ENCODE measurements around the gene BBS7. TPM values are rescaled to one million over a fixed set of nuclear protein-coding genes. Genes with fewer than 3 reads are reported as not detected.

The BBS7 gene
- polyA plus RNA-seq, 3 donors: 4.2 to 6.6 (median 5.5) TPM

GRCh38 chr4:121806411-121806810 lies 63.9 kb downstream of the BBS7 start:
- no peak overlapping the region for H2AFZ ChIP-seq (ENCODE audit: insufficient read depth, low read depth, low read length, poor library complexity, severe bottlenecking)
- H3K27ac ChIP-seq (ENCODE audit: low read depth in 1 of 2, low read length in 2 of 2): no peak overlapping the region
- no peak overlapping the region for H3K4me3 ChIP-seq (replicated peaks in 1 of 3; ENCODE audit: low read depth in 2 of 3, low read length in 3 of 3)
- no peak overlapping the region for H3K9ac ChIP-seq (ENCODE audit: insufficient read depth, low read length, poor library complexity, severe bottlenecking)
- Mint-ChIP-seq H3K36me3 (peaks cover 51 to 70% of the 10 kb centered on the region in 2 donors), H3K27ac (no peak overlapping the region), H3K4me1 (peaks cover 8% of the 10 kb centered on the region), H3K27me3 (ENCODE audit: low read depth in 3 of 3) (no peaks in the 10 kb centered on the region), H3K4me3 (no peak overlapping the region), H3K9me3 (peaks cover 0 to 2% (median 0%) of the 10 kb centered on the region in 7 donors)
- intact Hi-C loops (cut with micrococcal nuclease): no loop called here
- no peaks in the 10 kb centered on the region for H4K20me1 ChIP-seq (ENCODE audit: insufficient read depth, low read length)
- H3K9me3 ChIP-seq (replicated peaks in 1 of 2; ENCODE audit: control insufficient read depth in 1 of 2, insufficient read depth in 1 of 2, low read length in 2 of 2): no peaks in the 10 kb centered on the region
- DNase-seq: no peak
- H3K36me3 ChIP-seq (replicated peaks in 1 of 2; ENCODE audit: control insufficient read depth in 1 of 2, insufficient read depth in 2 of 2, low read length in 2 of 2): peaks cover 56 to 85% of the 10 kb centered on the region in 2 donors
- TF ChIP-seq, protein P1, sequence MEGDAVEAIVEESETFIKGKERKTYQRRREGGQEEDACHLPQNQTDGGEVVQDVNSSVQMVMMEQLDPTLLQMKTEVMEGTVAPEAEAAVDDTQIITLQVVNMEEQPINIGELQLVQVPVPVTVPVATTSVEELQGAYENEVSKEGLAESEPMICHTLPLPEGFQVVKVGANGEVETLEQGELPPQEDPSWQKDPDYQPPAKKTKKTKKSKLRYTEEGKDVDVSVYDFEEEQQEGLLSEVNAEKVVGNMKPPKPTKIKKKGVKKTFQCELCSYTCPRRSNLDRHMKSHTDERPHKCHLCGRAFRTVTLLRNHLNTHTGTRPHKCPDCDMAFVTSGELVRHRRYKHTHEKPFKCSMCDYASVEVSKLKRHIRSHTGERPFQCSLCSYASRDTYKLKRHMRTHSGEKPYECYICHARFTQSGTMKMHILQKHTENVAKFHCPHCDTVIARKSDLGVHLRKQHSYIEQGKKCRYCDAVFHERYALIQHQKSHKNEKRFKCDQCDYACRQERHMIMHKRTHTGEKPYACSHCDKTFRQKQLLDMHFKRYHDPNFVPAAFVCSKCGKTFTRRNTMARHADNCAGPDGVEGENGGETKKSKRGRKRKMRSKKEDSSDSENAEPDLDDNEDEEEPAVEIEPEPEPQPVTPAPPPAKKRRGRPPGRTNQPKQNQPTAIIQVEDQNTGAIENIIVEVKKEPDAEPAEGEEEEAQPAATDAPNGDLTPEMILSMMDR (IDR thresholded peaks at IDR 0.05): no peak
- WGBS (ENCODE audit: insufficient coverage): 90% methylated on average over 2 of the region's 4 CpGs
- peaks cover 34% of the 10 kb centered on the region for H3K79me2 ChIP-seq (ENCODE audit: insufficient read depth, low read length)
- peaks cover 4 to 10% of the 10 kb centered on the region in 2 donors for H3K4me1 ChIP-seq (ENCODE audit: control insufficient read depth in 1 of 2, insufficient read depth in 2 of 2, low read length in 2 of 2)
- no peak overlapping the region for H3K4me2 ChIP-seq (replicated peaks; ENCODE audit: extremely low read depth, low read length, poor library complexity, severe bottlenecking)
- H3K27me3 ChIP-seq (ENCODE audit: control insufficient read depth in 2 of 2, insufficient read depth in 2 of 2, low read length in 2 of 2): no peaks in the 10 kb centered on the region

DNA sequence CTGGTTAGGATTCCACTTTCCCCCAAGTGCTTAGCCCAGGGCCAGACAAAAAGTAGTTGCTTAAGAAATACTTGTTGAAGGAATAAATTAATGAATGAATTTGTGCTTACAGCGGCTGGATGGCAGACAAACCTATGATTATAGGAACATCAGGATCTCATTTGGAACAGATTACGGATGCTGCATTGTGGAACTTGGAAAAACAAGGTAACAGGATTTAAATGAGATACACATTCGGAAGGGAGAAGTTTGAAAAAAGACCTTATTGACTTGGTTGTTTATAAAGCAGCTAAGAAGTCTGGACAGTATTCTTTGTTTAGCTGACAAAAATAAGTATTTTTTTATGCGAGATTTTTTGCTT lies 68.6 kb downstream of the BBS7 start:
- no peak for DNase-seq
- H3K27me3 ChIP-seq (ENCODE audit: control insufficient read depth in 2 of 2, insufficient read depth in 2 of 2, low read length in 2 of 2): no peaks in the 10 kb centered on the region
- peaks cover 23% of the 10 kb centered on the region for H3K4me1 Mint-ChIP-seq
- peak overlapping the region; percentile 93 to 99 (median 98) for H3K27ac Mint-ChIP-seq
- no peaks in the 10 kb centered on the region for H4K20me1 ChIP-seq (ENCODE audit: insufficient read depth, low read length)
- no peaks in the 10 kb centered on the region for H3K9me3 Mint-ChIP-seq
- peaks cover 28 to 33% of the 10 kb centered on the region in 2 donors for H3K36me3 Mint-ChIP-seq
- H3K9me3 ChIP-seq (replicated peaks in 1 of 2; ENCODE audit: control insufficient read depth in 1 of 2, insufficient read depth in 1 of 2, low read length in 2 of 2): no peaks in the 10 kb centered on the region
- H3K4me3 Mint-ChIP-seq: peak overlapping the region; percentile 87 to 95
- H3K27me3 Mint-ChIP-seq (ENCODE audit: low read depth in 3 of 3): peaks cover 0 to 1% (median 0%) of the 10 kb centered on the region in 3 donors
- peaks cover 17 to 30% of the 10 kb centered on the region in 2 donors for H3K4me1 ChIP-seq (ENCODE audit: control insufficient read depth in 1 of 2, insufficient read depth in 2 of 2, low read length in 2 of 2)
- H3K36me3 ChIP-seq (replicated peaks in 1 of 2; ENCODE audit: control insufficient read depth in 1 of 2, insufficient read depth in 2 of 2, low read length in 2 of 2): peaks cover 32 to 41% of the 10 kb centered on the region in 2 donors
- peaks cover 36% of the 10 kb centered on the region for H3K79me2 ChIP-seq (ENCODE audit: insufficient read depth, low read length)
- TF ChIP-seq, protein P1 (IDR thresholded peaks at IDR 0.05): no peak
- 14% methylated on average over 3 of the region's 4 CpGs for WGBS (ENCODE audit: insufficient coverage)
- H2AFZ ChIP-seq (ENCODE audit: insufficient read depth, low read depth, low read length, poor library complexity, severe bottlenecking): peak overlapping the region; percentile 99
- intact Hi-C loops (cut with micrococcal nuclease): loop anchor here (2.0 to 5.0 kb wide), 2 partner anchors 21 to 104 kb away; partner anchors contain the start of genes CCNA2 (in 2 of the 2) and ANXA5 (in 1 of the 2)
- H3K4me2 ChIP-seq (replicated peaks; ENCODE audit: extremely low read depth, low read length, poor library complexity, severe bottlenecking): peak overlapping the region; percentile 96
- peak overlapping the region; percentile 69 to 95 (median 74) for H3K4me3 ChIP-seq (replicated peaks in 1 of 3; ENCODE audit: low read depth in 2 of 3, low read length in 3 of 3)
- H3K27ac ChIP-seq (ENCODE audit: low read depth in 1 of 2, low read length in 2 of 2): peak overlapping the region; percentile 75 to 95
- peak overlapping the region; percentile 79 for H3K9ac ChIP-seq (ENCODE audit: insufficient read depth, low read length, poor library complexity, severe bottlenecking)
